BJ (cell line): ENCODE data around the gene RRM1. TPM values are rescaled to one million over a fixed set of nuclear protein-coding genes. Genes with fewer than 3 reads are reported as not detected.
A peak's percentile ranks its signal among the peaks of the same experiment; 100 is the strongest.

Source experiments
- CTCF ChIA-PET: fragments of 350-600 bp; formaldehyde crosslinking; extraction: SDS; loops from one replicate; lab custom pipeline; 2021; ENCODE audit warnings: antibody characterized with exemption, inconsistent platforms; lab: Yijun Ruan, JAX
- POLR2A ChIA-PET: fragments of 300-600 bp; sonication (Branson Sonifier 250); formaldehyde crosslinking; extraction: SDS; loops from one replicate; lab custom pipeline; 2021; ENCODE audit warnings: antibody characterized with exemption; lab: Charles Lee
- DNase-seq: peaks from one replicate; pipeline ENCODE4 v3.0.0-alpha.2; 2011; ENCODE audit warnings: low read depth
- H3K27me3 ChIP-seq: 2 replicates; pipeline ENCODE4 v1.6.0; 2011; ENCODE audit warnings: low read length; ENCODE audit not compliant: control insufficient read depth, insufficient read depth
- H3K36me3 ChIP-seq: 2 replicates; pipeline ENCODE4 v1.5.1; 2011; ENCODE audit warnings: low read length; ENCODE audit not compliant: control insufficient read depth, insufficient read depth
- H3K4me3 ChIP-seq: 2 replicates; pipeline ENCODE4 v1.5.1; 2011; ENCODE audit warnings: low read depth, mild to moderate bottlenecking, control low read depth, low read length
- CTCF ChIP-seq: IDR thresholded peaks from 2 replicates; pipeline ENCODE4 v1.5.1; 2011; ENCODE audit warnings: low read depth, mild to moderate bottlenecking, control low read depth, inconsistent platforms, low read length, moderate library complexity; ENCODE audit not compliant: insufficient read depth
- polyA plus RNA-seq: library from polyadenylated mRNA; depleted of rRNA; stranded (reverse); fragments of >200 nt; gene quantifications from 2 replicates; pipeline ENCODE4 v1.2.3, GENCODE V29; 2011

RRM1 gene
- polyA plus RNA-seq, 1 experiment, result 68.9 TPM

GRCh38 chr11:4180441-4181183, 86.0 kb downstream of the RRM1 start:
- no peaks in the 10 kb centered on the region for H3K27me3 ChIP-seq
- no peak for TF ChIP-seq CTCF
- DNase-seq, result no peak
- POLR2A ChIA-PET, result no interaction called here
- no peaks in the 10 kb centered on the region for H3K36me3 ChIP-seq
- no peak overlapping the region for H3K4me3 ChIP-seq
- CTCF ChIA-PET, result interaction anchor here (0.9 to 1.2 kb wide), 2 partner anchors 19 to 108 kb away, joined by 3 to 5 read pairs; no protein-coding TSS in a partner anchor

- Histone ChIP-seq H3K36me3 (no peaks in the 10 kb centered on the region), H3K4me3 (no peak overlapping the region), H3K27me3 (no peaks in the 10 kb centered on the region)
- TF ChIP-seq CTCF, result peak; percentile 89
- DNase-seq, result no peak
- POLR2A ChIA-PET, result no interaction called here
- CTCF ChIA-PET, result interaction anchor here (0.7 to 3.6 kb wide), 14 partner anchors 10 to 826 kb away, joined by 3 to 17 read pairs (median 3); no protein-coding TSS in a partner anchor
Measured at GRCh38 chr11:4181782-4182721, 87.5 kb downstream of the RRM1 start.

GRCh38 chr11:4183410-4184057, 88.9 kb downstream of the RRM1 start:
- Histone ChIP-seq H3K36me3 (no peaks in the 10 kb centered on the region), H3K4me3 (no peak overlapping the region), H3K27me3 (no peaks in the 10 kb centered on the region)
- no peak for TF ChIP-seq CTCF
- CTCF ChIA-PET, result interaction anchor here (0.6 to 3.6 kb wide), 6 partner anchors 90 to 802 kb away, joined by 3 to 17 read pairs (median 4); no protein-coding TSS in a partner anchor
- DNase-seq, result no peak
- POLR2A ChIA-PET, result no interaction called here

- ChIA-PET POLR2A (no interaction called here), CTCF (interaction anchor here (1.4 to 4.8 kb wide), 5 partner anchors 306 to 368 kb away, joined by 4 to 116 read pairs (median 17); partner anchors contain the start of gene OR52M1)
- H3K27me3 ChIP-seq, result no peaks in the 10 kb centered on the region
- no peak overlapping the region for H3K4me3 ChIP-seq
- DNase-seq, result no peak
- no peak for TF ChIP-seq CTCF
- no peaks in the 10 kb centered on the region for H3K36me3 ChIP-seq
Measured at GRCh38 chr11:4184163-4184916, 89.7 kb downstream of the RRM1 start.
